Natural killer cell treated with Interleukin-12 subunit alpha and Interleukin-12 subunit beta and Interleukin-15 and Interleukin-18, amount 100 ng/mL, for 72 hours (primary cell): Measurements from ENCODE around the gene HACD2. TPM values are rescaled to one million over a fixed set of nuclear protein-coding genes. Genes with fewer than 3 reads are reported as not detected.
A peak's percentile ranks its signal among the peaks of the same experiment; 100 is the strongest.

ENCODE experiments used
- ATAC-seq, 2 donors: fragments of 150-1000 bp; cut with Tn5 transposase in 1 of 2; sonication (Bioruptor Pico), chemical (Tn5 transposase) in 1 of 2; 2 replicates each; pipeline ENCODE4 v1.10.0; 2021
- DNase-seq: peaks from one replicate; pipeline ENCODE4 v3.0.0; 2022; ENCODE audit warnings: low spot score
- H3K27ac Mint-ChIP-seq, 2 donors: 1 replicate in 1 of 2; 2 replicates in 1 of 2; pipeline ENCODE4 v1.8.0; 2022; ENCODE audit warnings: mixed read lengths in 2 of 2, mild to moderate bottlenecking in 1 of 2, moderate library complexity in 1 of 2
- H3K27me3 Mint-ChIP-seq, 2 donors: 1 replicate in 1 of 2; 2 replicates in 1 of 2; pipeline ENCODE4 v1.8.0; 2022; ENCODE audit warnings: mixed read lengths in 2 of 2
- H3K36me3 Mint-ChIP-seq: one replicate; pipeline ENCODE4 v1.8.0; 2022; ENCODE audit warnings: mixed read lengths
- H3K4me1 Mint-ChIP-seq, 2 donors: 1 replicate in 1 of 2; 2 replicates in 1 of 2; pipeline ENCODE4 v1.8.0; 2022; ENCODE audit warnings: low read depth in 2 of 2, mixed read lengths in 2 of 2, mild to moderate bottlenecking in 1 of 2
- H3K4me3 Mint-ChIP-seq: one replicate; pipeline ENCODE4 v1.8.0; 2022; ENCODE audit warnings: mixed read lengths
- H3K9me3 Mint-ChIP-seq: 2 replicates; pipeline ENCODE4 v1.8.0; 2022; ENCODE audit warnings: mixed read lengths
- total RNA-seq, 2 donors: library from RNA; stranded (reverse); gene quantifications; one replicate each; pipeline ENCODE4 v1.2.3, GENCODE V29; 2022

The HACD2 gene
- total RNA-seq, 2 donors from 2014 or later, result 23.1 to 23.9 TPM

GRCh38 chr3:123571264-123571972, 13.4 kb downstream of the HACD2 start:
- H3K27ac Mint-ChIP-seq, result no peak overlapping the region
- no peaks in the 10 kb centered on the region for H3K9me3 Mint-ChIP-seq
- no peak for DNase-seq

GRCh38 chr3:123568875-123569274, 16.0 kb downstream of the HACD2 start:
- Mint-ChIP-seq H3K27ac (no peak overlapping the region), H3K4me1 (peaks cover 4 to 9% of the 10 kb centered on the region in 2 donors), H3K27me3 (no peaks in the 10 kb centered on the region), H3K9me3 (no peaks in the 10 kb centered on the region), H3K4me3 (no peak overlapping the region), H3K36me3 (no peaks in the 10 kb centered on the region)
- DNase-seq (no peak), ATAC-seq (no peak)

More at GRCh38 chr3:123571264-123571972, 13.4 kb downstream of the HACD2 start:
- no peaks in the 10 kb centered on the region for H3K27me3 Mint-ChIP-seq
- ATAC-seq, result no peak
- H3K4me1 Mint-ChIP-seq, result peaks cover 0 to 7% of the 10 kb centered on the region in 2 donors
- peaks cover under 1% of the 10 kb centered on the region for H3K36me3 Mint-ChIP-seq
- H3K4me3 Mint-ChIP-seq, result no peak overlapping the region

- Mint-ChIP-seq H3K9me3 (no peaks in the 10 kb centered on the region), H3K36me3 (no peaks in the 10 kb centered on the region), H3K27me3 (no peaks in the 10 kb centered on the region), H3K27ac (peak overlapping the region in 1 of 2 donors; percentile 1), H3K4me3 (no peak overlapping the region), H3K4me1 (peaks cover 12 to 15% of the 10 kb centered on the region in 2 donors)
- DNase-seq, result no peak
- no peak for ATAC-seq
Observed at GRCh38 chr3:123568034-123568433, 16.8 kb downstream of the HACD2 start.

GRCh38 chr3:123564056-123564455, 20.8 kb downstream of the HACD2 start:
- peaks cover 15 to 16% of the 10 kb centered on the region in 2 donors for H3K4me1 Mint-ChIP-seq
- no peaks in the 10 kb centered on the region for H3K9me3 Mint-ChIP-seq
- ATAC-seq (no peak), DNase-seq (no peak)
- no peak overlapping the region for H3K27ac Mint-ChIP-seq
- H3K4me3 Mint-ChIP-seq, result no peak overlapping the region
- no peaks in the 10 kb centered on the region for H3K36me3 Mint-ChIP-seq
- no peaks in the 10 kb centered on the region for H3K27me3 Mint-ChIP-seq

- Mint-ChIP-seq H3K27ac (peak overlapping the region; percentile 57 to 60), H3K4me3 (no peak overlapping the region), H3K4me1 (peaks cover 13 to 15% of the 10 kb centered on the region in 2 donors), H3K27me3 (no peaks in the 10 kb centered on the region), H3K9me3 (no peaks in the 10 kb centered on the region), H3K36me3 (no peaks in the 10 kb centered on the region)
- ATAC-seq (no peak), DNase-seq (no peak)
Observed at GRCh38 chr3:123562547-123562946, 22.3 kb downstream of the HACD2 start.

- H3K27me3 Mint-ChIP-seq, result no peaks in the 10 kb centered on the region
- H3K36me3 Mint-ChIP-seq, result no peaks in the 10 kb centered on the region
- H3K9me3 Mint-ChIP-seq, result no peaks in the 10 kb centered on the region
- ATAC-seq (no peak), DNase-seq (no peak)
- H3K4me1 Mint-ChIP-seq, result peaks cover 13 to 15% of the 10 kb centered on the region in 2 donors
- H3K4me3 Mint-ChIP-seq, result no peak overlapping the region
- no peak overlapping the region for H3K27ac Mint-ChIP-seq
Observed at GRCh38 chr3:123561188-123561587, 23.7 kb downstream of the HACD2 start.

GRCh38 chr3:123559040-123559861, 25.6 kb downstream of the HACD2 start:
- Mint-ChIP-seq H3K27me3 (no peaks in the 10 kb centered on the region), H3K4me3 (no peak overlapping the region), H3K9me3 (no peaks in the 10 kb centered on the region), H3K4me1 (peaks cover 13 to 15% of the 10 kb centered on the region in 2 donors), H3K27ac (no peak overlapping the region), H3K36me3 (peaks cover 11% of the 10 kb centered on the region)
- peak; percentile 63 for DNase-seq
- ATAC-seq, result no peak

- Mint-ChIP-seq H3K36me3 (peaks cover 27% of the 10 kb centered on the region), H3K4me1 (peaks cover 0 to 3% of the 10 kb centered on the region in 2 donors), H3K27me3 (no peaks in the 10 kb centered on the region), H3K9me3 (no peaks in the 10 kb centered on the region), H3K27ac (no peak overlapping the region), H3K4me3 (no peak overlapping the region)
- ATAC-seq (no peak), DNase-seq (no peak)
Observed at GRCh38 chr3:123553536-123553935, 31.3 kb downstream of the HACD2 start.

GRCh38 chr3:123552768-123553167, 32.1 kb downstream of the HACD2 start:
- Mint-ChIP-seq H3K9me3 (no peaks in the 10 kb centered on the region), H3K27ac (no peak overlapping the region), H3K4me1 (peaks cover 0 to 3% of the 10 kb centered on the region in 2 donors), H3K36me3 (peaks cover 27% of the 10 kb centered on the region), H3K27me3 (no peaks in the 10 kb centered on the region), H3K4me3 (no peak overlapping the region)
- DNase-seq (no peak), ATAC-seq (no peak)

- Mint-ChIP-seq H3K27me3 (no peaks in the 10 kb centered on the region), H3K4me1 (peaks cover 0 to 3% of the 10 kb centered on the region in 2 donors), H3K36me3 (peaks cover 27% of the 10 kb centered on the region), H3K27ac (no peak overlapping the region), H3K9me3 (no peaks in the 10 kb centered on the region), H3K4me3 (no peak overlapping the region)
- ATAC-seq, result no peak
- DNase-seq, result no peak
Observed at GRCh38 chr3:123552095-123552714, 32.6 kb downstream of the HACD2 start.

GRCh38 chr3:123547881-123548519, 36.9 kb downstream of the HACD2 start:
- no peak for DNase-seq
- no peaks in the 10 kb centered on the region for H3K27me3 Mint-ChIP-seq
- H3K4me1 Mint-ChIP-seq, result peaks cover 0 to 3% of the 10 kb centered on the region in 2 donors
- no peak overlapping the region for H3K4me3 Mint-ChIP-seq
- no peaks in the 10 kb centered on the region for H3K9me3 Mint-ChIP-seq
- no peak for ATAC-seq
- H3K27ac Mint-ChIP-seq, result peak overlapping the region in 1 of 2 donors; percentile 47
- H3K36me3 Mint-ChIP-seq, result peaks cover 16% of the 10 kb centered on the region

- Mint-ChIP-seq H3K4me1 (no peaks in the 10 kb centered on the region), H3K27ac (no peak overlapping the region), H3K36me3 (peaks cover 10% of the 10 kb centered on the region), H3K9me3 (no peaks in the 10 kb centered on the region), H3K4me3 (no peak overlapping the region), H3K27me3 (no peaks in the 10 kb centered on the region)
- DNase-seq (no peak), ATAC-seq (no peak)
Observed at GRCh38 chr3:123546133-123546755, 38.6 kb downstream of the HACD2 start.

GRCh38 chr3:123543950-123544349, 40.9 kb downstream of the HACD2 start:
- H3K4me3 Mint-ChIP-seq, result no peak overlapping the region
- no peaks in the 10 kb centered on the region for H3K36me3 Mint-ChIP-seq
- ATAC-seq (no peak), DNase-seq (no peak)
- no peaks in the 10 kb centered on the region for H3K4me1 Mint-ChIP-seq
- no peaks in the 10 kb centered on the region for H3K9me3 Mint-ChIP-seq
- H3K27ac Mint-ChIP-seq, result no peak overlapping the region
- no peaks in the 10 kb centered on the region for H3K27me3 Mint-ChIP-seq
